H9 (cell line): ENCODE data around the gene CACNB3. TPM values are rescaled to one million over a fixed set of nuclear protein-coding genes. Genes with fewer than 3 reads are reported as not detected.

Experiments
- DNase-seq: peaks from one replicate; pipeline ENCODE4 v3.0.0-alpha.2; 2017
- H2AFZ ChIP-seq: one replicate; pipeline ENCODE4 v1.6.1; 2013; ENCODE audit warnings: mild to moderate bottlenecking, low read length, control low read depth, moderate library complexity
- H2AK5ac ChIP-seq: 2 replicates; pipeline ENCODE4 v1.6.1; 2013; ENCODE audit warnings: low read length, control low read depth, mixed read lengths; ENCODE audit not compliant: insufficient read length
- H2BK120ac ChIP-seq: one replicate; pipeline ENCODE4 v1.6.1; 2013; ENCODE audit warnings: low read depth, mild to moderate bottlenecking, low read length, control low read depth, inconsistent platforms; ENCODE audit not compliant: poor library complexity, severe bottlenecking
- H2BK12ac ChIP-seq: 2 replicates; pipeline ENCODE4 v1.6.1; 2013; ENCODE audit warnings: low read length, control low read depth, mixed read lengths, low read depth; ENCODE audit not compliant: insufficient read length
- H2BK15ac ChIP-seq: 2 replicates; pipeline ENCODE4 v1.6.1; 2013; ENCODE audit warnings: low read depth, low read length, control low read depth
- H2BK20ac ChIP-seq: one replicate; pipeline ENCODE4 v1.6.1; 2013; ENCODE audit warnings: low read depth, mild to moderate bottlenecking, low read length, control low read depth, inconsistent platforms; ENCODE audit not compliant: poor library complexity, severe bottlenecking
- H2BK5ac ChIP-seq: 2 replicates; pipeline ENCODE4 v1.6.1; 2013; ENCODE audit warnings: low read length, control low read depth, mixed read lengths; ENCODE audit not compliant: insufficient read length
- H3K14ac ChIP-seq: 2 replicates; pipeline ENCODE4 v1.6.1; 2013; ENCODE audit warnings: low read length, control low read depth; ENCODE audit not compliant: insufficient read depth
- H3K18ac ChIP-seq: 2 replicates; pipeline ENCODE4 v1.6.1; 2013; ENCODE audit warnings: low read depth, mild to moderate bottlenecking, mixed read lengths, low read length, control low read depth; ENCODE audit not compliant: insufficient read length
- H3K23ac ChIP-seq: 2 replicates; pipeline ENCODE4 v1.6.1; 2013; ENCODE audit warnings: low read length, control low read depth, mixed read lengths, low read depth; ENCODE audit not compliant: insufficient read length
- H3K23me2 ChIP-seq: 2 replicates; pipeline ENCODE4 v1.6.1; 2013; ENCODE audit warnings: low read depth, mild to moderate bottlenecking, mixed read lengths, low read length, control low read depth; ENCODE audit not compliant: insufficient read length, poor library complexity, severe bottlenecking
- H3K27ac ChIP-seq: 2 replicates; pipeline ENCODE4 v1.5.1; 2013; ENCODE audit warnings: low read length, control low read depth, mixed read lengths, low read depth; ENCODE audit not compliant: insufficient read length
- H3K27me3 ChIP-seq: 2 replicates; pipeline ENCODE4 v1.6.1; 2013; ENCODE audit warnings: low read length, control low read depth, inconsistent platforms; ENCODE audit not compliant: insufficient read depth
- H3K4ac ChIP-seq: 2 replicates; pipeline ENCODE4 v1.6.1; 2013; ENCODE audit warnings: low read depth, mild to moderate bottlenecking, control low read depth, inconsistent platforms, low read length, moderate library complexity
- H3K4me1 ChIP-seq: 2 replicates; pipeline ENCODE4 v1.6.1; 2013; ENCODE audit warnings: low read length, control low read depth, inconsistent platforms; ENCODE audit not compliant: insufficient read depth
- H3K4me2 ChIP-seq: 2 replicates; pipeline ENCODE4 v1.6.1; 2013; ENCODE audit warnings: low read length, control low read depth, mixed read lengths; ENCODE audit not compliant: insufficient read length, insufficient read depth
- H3K56ac ChIP-seq: 2 replicates; pipeline ENCODE4 v1.6.1; 2013; ENCODE audit warnings: low read depth, mild to moderate bottlenecking, mixed read lengths, low read length, control low read depth; ENCODE audit not compliant: insufficient read length
- H3K79me1 ChIP-seq: 2 replicates; pipeline ENCODE4 v1.6.1; 2013; ENCODE audit warnings: low read depth, mild to moderate bottlenecking, moderate library complexity, low read length, control low read depth, inconsistent platforms; ENCODE audit not compliant: insufficient read depth, poor library complexity, severe bottlenecking
- H3K79me2 ChIP-seq: 2 replicates; pipeline ENCODE4 v1.6.1; 2013; ENCODE audit warnings: low read length, control low read depth, inconsistent platforms; ENCODE audit not compliant: insufficient read depth
- H3K9ac ChIP-seq: 2 replicates; pipeline ENCODE4 v1.6.1; 2013; ENCODE audit warnings: low read length, control low read depth, mixed read lengths; ENCODE audit not compliant: insufficient read length; ENCODE audit errors: extremely low read depth
- H3K9me3 ChIP-seq: one replicate; pipeline ENCODE4 v1.6.1; 2013; ENCODE audit warnings: low read depth, low read length, inconsistent platforms; ENCODE audit not compliant: control insufficient read depth
- H3T11ph ChIP-seq: one replicate; pipeline ENCODE4 v1.6.1; 2013; ENCODE audit warnings: mild to moderate bottlenecking, low read length, control low read depth, inconsistent platforms
- H4K20me1 ChIP-seq: one replicate; pipeline ENCODE4 v1.6.1; 2013; ENCODE audit not compliant: control insufficient read depth, insufficient read length, insufficient read depth
- H4K5ac ChIP-seq: 2 replicates; pipeline ENCODE4 v1.6.1; 2013; ENCODE audit warnings: low read depth, mild to moderate bottlenecking, mixed read lengths, low read length, control low read depth; ENCODE audit not compliant: insufficient read length
- H4K8ac ChIP-seq: replicated peaks from 2 replicates; pipeline ENCODE4 v1.6.1; 2013; ENCODE audit warnings: low read length, control low read depth, mixed read lengths, low read depth; ENCODE audit not compliant: insufficient read length
- H4K91ac ChIP-seq: 2 replicates; pipeline ENCODE4 v1.6.1; 2013; ENCODE audit warnings: low read depth, mild to moderate bottlenecking, moderate library complexity, mixed read lengths, low read length, control low read depth; ENCODE audit not compliant: insufficient read length
- H3K27ac Mint-ChIP-seq, 3 experiments: 2 replicates in 2 of 3; 3 replicates in 1 of 3; pipeline ENCODE4 v1.8.0; 2020 to 2021; ENCODE audit warnings: mixed read lengths in 3 of 3, mild to moderate bottlenecking in 1 of 3, moderate library complexity in 1 of 3
- H3K27me3 Mint-ChIP-seq: 2 replicates; pipeline ENCODE4 v1.8.0; 2021; ENCODE audit warnings: low read depth, mild to moderate bottlenecking, moderate library complexity, mixed read lengths
- H3K36me3 Mint-ChIP-seq, 3 experiments: 2 replicates in 2 of 3; 3 replicates in 1 of 3; pipeline ENCODE4 v1.8.0; 2020 to 2021; ENCODE audit warnings: low read depth in 3 of 3, mixed read lengths in 3 of 3; ENCODE audit not compliant: insufficient read depth in 1 of 3
- H3K4me1 Mint-ChIP-seq, 2 experiments: 2 replicates each; pipeline ENCODE4 v1.8.0; 2020; ENCODE audit warnings: mixed read lengths in 2 of 2
- H3K4me3 Mint-ChIP-seq, 2 experiments: 2 replicates in 1 of 2; 3 replicates in 1 of 2; pipeline ENCODE4 v1.8.0; 2020 to 2021; ENCODE audit warnings: mild to moderate bottlenecking in 2 of 2, mixed read lengths in 2 of 2, moderate library complexity in 1 of 2
- H3K9me3 Mint-ChIP-seq, 2 experiments: 2 replicates in 1 of 2; 3 replicates in 1 of 2; pipeline ENCODE4 v1.8.0; 2020; ENCODE audit warnings: mild to moderate bottlenecking in 2 of 2, mixed read lengths in 2 of 2, moderate library complexity in 1 of 2
- WGBS: extraction: QIAGEN DNeasy Blood & Tissue Kit; methylation state at CpG from one replicate; pipeline ENCODE4 v1.1.7; 2013; ENCODE audit warnings: missing lambda C conversion rate, low lambda C conversion rate, mixed read lengths; ENCODE audit not compliant: insufficient read length; ENCODE audit errors: extremely low coverage; 5-methylcytosine and 5-hydroxymethylcytosine counted together
- total RNA-seq: library from RNA; stranded (reverse); gene quantifications from 2 replicates; pipeline ENCODE4 v1.2.1, GENCODE V29; 2021
- TF ChIP-seq, protein P1 (sequence below): fragments of 200-600 bp; sonication (generic); conservative IDR thresholded peaks from 3 replicates; pipeline ENCODE4 v1.8.0; 2021; ENCODE audit warnings: antibody characterized with exemption, mild to moderate bottlenecking

Gene CACNB3
- total RNA-seq, 1 experiment from 2014 or later, result 35.1 TPM

DNA sequence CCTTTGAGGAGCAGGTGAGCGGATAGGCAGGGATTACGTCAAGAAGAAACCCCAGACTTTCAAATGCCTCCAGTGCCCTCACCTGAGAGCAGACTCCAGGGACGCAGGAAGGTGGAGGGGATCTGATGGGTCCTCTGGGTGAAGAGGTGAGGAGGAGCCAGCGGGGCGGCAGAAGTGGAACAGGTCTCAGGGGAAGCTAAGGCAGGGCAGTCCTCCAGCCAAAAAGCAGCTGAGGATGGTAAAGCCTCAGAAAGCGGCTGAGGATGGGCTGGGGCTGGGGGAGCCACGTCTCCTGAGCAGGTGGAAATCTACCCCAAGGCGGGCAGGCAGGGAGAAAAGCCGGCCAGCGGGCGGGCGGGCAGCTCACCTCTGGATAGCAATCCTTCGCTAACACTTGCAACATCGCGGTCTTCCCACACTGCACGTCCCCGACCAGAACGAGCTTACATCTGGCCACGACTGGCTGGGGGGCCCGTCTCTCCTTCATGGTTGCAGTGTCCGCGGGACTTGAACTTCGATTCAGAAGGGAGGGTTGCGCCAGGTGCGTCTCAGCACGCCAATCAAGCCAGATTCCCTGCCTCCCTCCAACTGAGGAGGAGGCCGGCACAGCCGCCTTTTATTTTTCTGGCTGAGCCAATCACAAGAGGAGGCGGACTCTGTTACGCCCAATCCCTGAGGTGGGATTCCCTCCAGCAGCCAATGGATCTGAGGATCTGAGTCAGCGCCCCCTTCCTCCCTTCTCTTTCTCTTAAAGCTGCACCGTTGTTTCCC is 47.2 kb downstream of the CACNB3 start, which contains the start of gene RND1:
RND1 (minus strand) TSS at position 590 of the 771 bp plus-strand sequence; CDS start at position 487, 103 bp downstream.
- H3K9ac ChIP-seq, result peak within 1 kb of the TSS; percentile 71
- H3K27me3 ChIP-seq, result no peaks in the 10 kb centered on the region
- peak within 1 kb of the TSS; percentile 83 for H3K18ac ChIP-seq
- no peak within 1 kb of the TSS for H3K23ac ChIP-seq
- no peaks in the 10 kb centered on the region for H3K9me3 ChIP-seq
- H3K4me1 ChIP-seq, result peaks cover 12% of the 10 kb centered on the region; the same call in 1 of the 2 replicates
- H3K27ac ChIP-seq, result no peak within 1 kb of the TSS
- H4K91ac ChIP-seq, result no peak within 1 kb of the TSS
- peaks cover 14 to 27% (median 17%) of the 10 kb centered on the region in 3 experiments; a peak in 6 of 7 replicates for H3K36me3 Mint-ChIP-seq
- peak within 1 kb of the TSS; percentile 79 to 98 (median 95) for H3K27ac Mint-ChIP-seq
- H4K5ac ChIP-seq, result no peak within 1 kb of the TSS
- no peak within 1 kb of the TSS for H4K8ac ChIP-seq
- no CpG with 5 or more reads among the region's 32 CpGs for whole genome bisulfite sequencing
- no peak within 1 kb of the TSS for H2AK5ac ChIP-seq
- peaks cover 3% of the 10 kb centered on the region for H3K79me1 ChIP-seq
- no peaks in the 10 kb centered on the region; a peak in 2 of 5 replicates for H3K9me3 Mint-ChIP-seq
- no peaks in the 10 kb centered on the region for H3K79me2 ChIP-seq
- H3K23me2 ChIP-seq, result peaks cover 12% of the 10 kb centered on the region
- no peaks in the 10 kb centered on the region for H3K27me3 Mint-ChIP-seq
- H4K20me1 ChIP-seq, result no peaks in the 10 kb centered on the region
- H2BK15ac ChIP-seq, result no peak within 1 kb of the TSS
- DNase-seq, result peak; percentile 98
- H2BK12ac ChIP-seq, result no peak within 1 kb of the TSS
- peak within 1 kb of the TSS; percentile 94 for H3K4me2 ChIP-seq
- no peak within 1 kb of the TSS for H3K56ac ChIP-seq
- H3K4ac ChIP-seq, result no peak within 1 kb of the TSS; the same call in 1 of the 2 replicates
- no peak within 1 kb of the TSS for H2BK20ac ChIP-seq
- peak within 1 kb of the TSS; percentile 82 for H3K14ac ChIP-seq
- H2AFZ ChIP-seq, result no peak within 1 kb of the TSS
- H3K4me3 Mint-ChIP-seq, result peak within 1 kb of the TSS; percentile 87 to 96
- no peak within 1 kb of the TSS for H2BK5ac ChIP-seq
- TF ChIP-seq, protein P1, sequence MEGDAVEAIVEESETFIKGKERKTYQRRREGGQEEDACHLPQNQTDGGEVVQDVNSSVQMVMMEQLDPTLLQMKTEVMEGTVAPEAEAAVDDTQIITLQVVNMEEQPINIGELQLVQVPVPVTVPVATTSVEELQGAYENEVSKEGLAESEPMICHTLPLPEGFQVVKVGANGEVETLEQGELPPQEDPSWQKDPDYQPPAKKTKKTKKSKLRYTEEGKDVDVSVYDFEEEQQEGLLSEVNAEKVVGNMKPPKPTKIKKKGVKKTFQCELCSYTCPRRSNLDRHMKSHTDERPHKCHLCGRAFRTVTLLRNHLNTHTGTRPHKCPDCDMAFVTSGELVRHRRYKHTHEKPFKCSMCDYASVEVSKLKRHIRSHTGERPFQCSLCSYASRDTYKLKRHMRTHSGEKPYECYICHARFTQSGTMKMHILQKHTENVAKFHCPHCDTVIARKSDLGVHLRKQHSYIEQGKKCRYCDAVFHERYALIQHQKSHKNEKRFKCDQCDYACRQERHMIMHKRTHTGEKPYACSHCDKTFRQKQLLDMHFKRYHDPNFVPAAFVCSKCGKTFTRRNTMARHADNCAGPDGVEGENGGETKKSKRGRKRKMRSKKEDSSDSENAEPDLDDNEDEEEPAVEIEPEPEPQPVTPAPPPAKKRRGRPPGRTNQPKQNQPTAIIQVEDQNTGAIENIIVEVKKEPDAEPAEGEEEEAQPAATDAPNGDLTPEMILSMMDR, result no peak; the same call in 2 of the 3 replicates
- H3T11ph ChIP-seq, result no peak within 1 kb of the TSS
- H2BK120ac ChIP-seq, result no peak within 1 kb of the TSS
- H3K4me1 Mint-ChIP-seq, result peaks cover 37 to 41% of the 10 kb centered on the region in 2 experiments
